Activated CD8-positive, alpha-beta memory T cell treated with anti-CD3 and anti-CD28 coated beads, Interleukin-2, amount 10 ng/mL, durations not matched to agents 7 days and 5 days (primary cell): Measurements from ENCODE around the gene KIAA2012. TPM values are rescaled to one million over a fixed set of nuclear protein-coding genes. Genes with fewer than 3 reads are reported as not detected.

Experiments used
- ATAC-seq: fragments of 150-1000 bp; cut with Tn5 transposase; one replicate; pipeline ENCODE4 v1.10.0; 2021; ENCODE audit warnings: moderate library complexity
- CTCF ChIA-PET: fragments of 350-600 bp; sonication (Branson Sonifier 250); formaldehyde crosslinking; loops from one replicate; lab custom pipeline; 2021; ENCODE audit warnings: antibody characterized with exemption; lab: Charles Lee
- DNase-seq: peaks from one replicate; pipeline ENCODE4 v3.0.0-alpha.2; 2020
- H3K27ac Mint-ChIP-seq: one replicate; pipeline ENCODE4 v1.8.0; 2021; ENCODE audit warnings: mild to moderate bottlenecking, mixed read lengths
- H3K27me3 Mint-ChIP-seq: one replicate; pipeline ENCODE4 v1.8.0; 2021; ENCODE audit warnings: mixed read lengths
- H3K36me3 Mint-ChIP-seq: one replicate; pipeline ENCODE4 v1.8.0; 2021; ENCODE audit warnings: mild to moderate bottlenecking, mixed read lengths
- H3K4me1 Mint-ChIP-seq: one replicate; pipeline ENCODE4 v1.8.0; 2021; ENCODE audit warnings: mixed read lengths
- H3K4me3 Mint-ChIP-seq: one replicate; pipeline ENCODE4 v1.8.0; 2021; ENCODE audit warnings: mild to moderate bottlenecking, moderate library complexity, mixed read lengths
- H3K9me3 Mint-ChIP-seq: one replicate; pipeline ENCODE4 v1.8.0; 2022; ENCODE audit warnings: low read depth, mixed read lengths
- total RNA-seq, 2 experiments: library from RNA; stranded (reverse); gene quantifications; one replicate each; pipeline ENCODE4 v1.2.3, GENCODE V29; 2021

Gene KIAA2012
- total RNA-seq, 2 experiments from 2014 or later = 0.05 TPM; not detected in 1

DNA sequence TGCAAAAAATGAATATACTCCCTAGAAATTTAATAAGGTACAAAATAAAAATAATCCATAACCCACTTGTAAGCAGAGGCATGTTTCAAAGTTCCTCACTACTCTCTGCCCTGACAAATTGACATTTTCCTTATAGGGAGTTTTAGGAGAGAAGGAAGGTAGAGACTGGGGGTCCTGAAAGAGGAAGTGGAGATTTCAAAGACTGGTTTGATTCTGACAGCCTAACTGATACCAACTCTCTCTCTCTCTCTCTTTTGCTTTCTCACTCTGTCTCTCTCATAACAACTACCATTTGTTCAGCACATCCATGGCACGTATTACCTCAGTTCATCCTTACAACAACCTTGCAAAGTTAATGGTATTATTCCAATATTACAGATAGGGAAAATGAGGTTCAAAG is 20.8 kb upstream of the KIAA2012 start:
- Mint-ChIP-seq H3K27me3 (peaks cover 46% of the 10 kb centered on the region), H3K27ac (no peak overlapping the region), H3K4me1 (no peaks in the 10 kb centered on the region), H3K4me3 (no peak overlapping the region), H3K36me3 (no peaks in the 10 kb centered on the region), H3K9me3 (no peaks in the 10 kb centered on the region)
- CTCF ChIA-PET = no interaction called here
- DNase-seq (no peak), ATAC-seq (no peak)

DNA sequence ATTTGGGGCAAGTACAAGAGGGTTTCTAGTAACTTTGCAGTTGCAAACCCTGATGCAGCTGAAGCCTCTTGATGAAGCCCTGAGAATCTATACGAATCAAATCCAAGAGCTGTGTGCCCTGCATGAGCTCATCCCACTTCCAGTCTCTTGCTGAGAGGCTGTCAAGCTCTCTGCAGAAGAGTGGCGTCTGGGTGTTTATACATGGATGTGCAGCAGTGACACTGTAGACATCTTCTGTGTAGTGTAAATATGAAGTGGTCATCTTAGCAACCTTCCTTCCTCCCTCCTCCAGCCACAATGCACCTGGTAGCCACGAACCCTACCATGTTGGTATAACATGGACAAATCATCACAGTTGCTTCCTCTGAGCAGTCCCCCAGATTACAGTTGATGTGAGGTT is 18.4 kb upstream of the KIAA2012 start:
- Mint-ChIP-seq H3K4me1 (no peaks in the 10 kb centered on the region), H3K36me3 (no peaks in the 10 kb centered on the region), H3K4me3 (no peak overlapping the region), H3K9me3 (no peaks in the 10 kb centered on the region), H3K27me3 (peaks cover 53% of the 10 kb centered on the region), H3K27ac (no peak overlapping the region)
- ATAC-seq (no peak), DNase-seq (no peak)
- CTCF ChIA-PET = interaction anchor here (1.3 kb wide), 1 partner anchor 194 kb away, joined by 3 read pairs; no protein-coding TSS in a partner anchor

DNA sequence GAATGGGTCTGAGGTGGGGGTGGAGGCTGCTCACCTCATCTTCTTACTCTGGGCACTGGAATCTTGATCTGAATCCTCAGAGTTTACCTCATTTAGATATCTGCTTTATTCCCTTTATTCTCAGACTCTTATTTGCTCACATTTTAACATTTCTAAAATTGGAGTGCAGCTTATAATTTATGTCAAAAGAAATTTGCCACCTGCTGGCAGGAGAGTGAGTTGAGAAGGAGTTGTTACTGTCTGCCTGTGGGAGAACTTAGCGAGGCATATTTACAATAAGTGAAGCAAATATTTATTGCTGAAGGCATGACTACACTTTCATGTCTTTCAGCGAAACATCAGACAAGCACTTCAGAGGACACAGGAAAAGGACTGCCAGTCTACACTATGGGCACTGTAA is 16.4 kb upstream of the KIAA2012 start:
- CTCF ChIA-PET = no interaction called here
- ATAC-seq (no peak), DNase-seq (no peak)
- H3K27ac Mint-ChIP-seq = no peak overlapping the region
- peaks cover 46% of the 10 kb centered on the region for H3K27me3 Mint-ChIP-seq
- H3K9me3 Mint-ChIP-seq = no peaks in the 10 kb centered on the region
- no peaks in the 10 kb centered on the region for H3K36me3 Mint-ChIP-seq
- no peaks in the 10 kb centered on the region for H3K4me1 Mint-ChIP-seq
- no peak overlapping the region for H3K4me3 Mint-ChIP-seq

DNA sequence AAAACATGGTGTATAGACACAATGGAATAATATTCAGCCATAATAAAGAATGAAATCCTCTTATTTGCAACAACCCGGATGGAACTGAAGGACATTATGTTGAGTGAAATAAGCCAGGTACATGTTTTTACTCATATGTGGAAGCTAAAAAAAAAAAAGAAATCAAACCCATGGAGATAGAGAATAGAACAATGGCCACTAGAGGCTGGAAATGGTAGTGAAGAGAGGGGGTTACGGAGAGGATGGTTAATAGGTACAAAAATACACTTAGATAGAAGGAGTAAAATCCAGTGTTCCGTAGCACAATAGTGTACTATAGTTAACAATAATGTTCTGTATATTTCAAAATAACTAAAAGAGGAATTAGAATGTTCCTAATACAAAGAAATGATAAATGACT is 12.8 kb upstream of the KIAA2012 start:
- DNase-seq = no peak

DNA sequence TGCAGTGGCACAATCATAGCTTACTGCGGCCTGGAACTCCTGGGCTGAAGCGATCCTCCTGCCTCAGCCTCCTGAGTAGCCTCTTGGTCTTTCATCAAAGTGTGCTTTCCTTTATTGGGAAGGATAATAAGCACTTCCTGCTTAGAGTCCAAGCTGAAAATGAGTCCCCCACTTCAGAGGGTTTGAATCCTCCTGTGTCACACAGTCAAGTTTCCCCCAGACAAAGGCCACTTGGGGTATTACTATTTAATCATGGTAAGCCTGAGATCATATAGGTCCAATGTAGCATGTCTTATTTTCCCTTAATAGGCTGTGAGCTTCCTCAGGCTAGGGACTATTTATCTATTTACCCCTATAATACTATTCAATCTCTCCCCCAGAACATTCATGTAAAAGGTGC is 11.4 kb upstream of the KIAA2012 start:
- ATAC-seq (no peak), DNase-seq (no peak)
- no peaks in the 10 kb centered on the region for H3K4me1 Mint-ChIP-seq
- CTCF ChIA-PET = no interaction called here
- H3K27me3 Mint-ChIP-seq = peaks cover 24% of the 10 kb centered on the region
- no peak overlapping the region for H3K4me3 Mint-ChIP-seq
- no peak overlapping the region for H3K27ac Mint-ChIP-seq
- H3K36me3 Mint-ChIP-seq = no peaks in the 10 kb centered on the region
- no peaks in the 10 kb centered on the region for H3K9me3 Mint-ChIP-seq

More for the DNA sequence above, 12.8 kb upstream of the KIAA2012 start:
- H3K27ac Mint-ChIP-seq = no peak overlapping the region
- H3K27me3 Mint-ChIP-seq = peaks cover 34% of the 10 kb centered on the region
- H3K4me1 Mint-ChIP-seq = no peaks in the 10 kb centered on the region
- no peaks in the 10 kb centered on the region for H3K36me3 Mint-ChIP-seq
- no peak overlapping the region for H3K4me3 Mint-ChIP-seq
- ATAC-seq = no peak
- CTCF ChIA-PET = interaction anchor here (1.3 kb wide), 1 partner anchor 12 kb away, joined by 3 read pairs; no protein-coding TSS in a partner anchor
- no peaks in the 10 kb centered on the region for H3K9me3 Mint-ChIP-seq

DNA sequence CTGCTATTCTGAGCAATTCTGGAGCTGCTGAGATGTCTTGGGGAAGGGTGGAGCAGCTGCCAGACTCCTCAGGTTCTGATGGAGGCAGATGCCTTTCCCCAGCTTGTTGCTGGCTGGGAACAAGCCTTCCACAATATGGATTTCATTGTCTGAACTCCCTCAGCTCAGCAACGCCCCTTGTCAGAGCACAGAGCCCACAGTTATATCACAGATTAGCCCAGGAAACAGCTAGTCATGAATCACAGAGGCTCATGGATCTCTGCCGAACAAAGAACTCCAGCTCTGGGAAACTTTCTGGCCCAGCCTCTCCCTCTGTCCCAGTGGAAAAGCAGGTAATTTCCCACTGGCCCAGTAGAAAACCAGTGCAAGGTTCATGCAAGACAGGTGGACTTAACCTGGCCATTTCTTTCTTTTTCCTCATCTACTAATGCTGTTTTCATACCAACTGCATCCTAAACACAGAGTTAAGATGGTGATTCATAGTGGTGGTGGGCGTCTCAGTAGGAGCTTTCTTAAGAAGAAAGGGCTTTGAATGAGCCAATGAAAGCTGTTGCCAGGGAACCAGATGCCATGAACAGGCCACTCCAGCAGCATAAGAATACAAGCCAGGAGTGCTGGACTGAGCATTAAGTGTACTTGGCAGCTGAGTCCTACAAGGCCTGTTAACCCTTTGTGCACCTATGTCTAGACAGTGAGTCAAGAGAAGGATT is 8.7 kb upstream of the KIAA2012 start:
- Mint-ChIP-seq H3K9me3 (no peaks in the 10 kb centered on the region), H3K27me3 (peaks cover 8% of the 10 kb centered on the region), H3K27ac (no peak overlapping the region), H3K4me3 (no peak overlapping the region), H3K4me1 (no peaks in the 10 kb centered on the region), H3K36me3 (no peaks in the 10 kb centered on the region)
- CTCF ChIA-PET = no interaction called here
- ATAC-seq = no peak
- DNase-seq = no peak

DNA sequence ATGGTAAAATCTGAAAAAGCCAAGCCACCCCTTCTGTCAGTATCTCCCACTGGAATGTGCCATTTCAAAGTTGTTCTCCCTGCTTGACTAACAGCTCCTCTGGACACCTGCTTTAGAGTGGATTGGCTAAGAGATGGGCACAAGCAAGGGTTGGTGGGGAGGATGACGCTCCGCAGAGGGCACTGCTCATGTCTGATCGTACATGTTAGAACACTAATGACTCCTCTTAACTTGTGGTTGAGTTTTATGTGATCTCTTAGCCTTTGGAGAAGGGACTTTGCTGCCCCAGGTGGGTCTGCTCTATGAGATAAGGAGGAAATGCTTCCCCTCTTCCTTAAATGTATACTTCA is 8.2 kb upstream of the KIAA2012 start:
- no peak for DNase-seq
- CTCF ChIA-PET = no interaction called here
- Mint-ChIP-seq H3K9me3 (no peaks in the 10 kb centered on the region), H3K27me3 (peaks cover 3% of the 10 kb centered on the region), H3K27ac (no peak overlapping the region), H3K4me3 (no peak overlapping the region), H3K4me1 (no peaks in the 10 kb centered on the region), H3K36me3 (no peaks in the 10 kb centered on the region)
- ATAC-seq = no peak

DNA sequence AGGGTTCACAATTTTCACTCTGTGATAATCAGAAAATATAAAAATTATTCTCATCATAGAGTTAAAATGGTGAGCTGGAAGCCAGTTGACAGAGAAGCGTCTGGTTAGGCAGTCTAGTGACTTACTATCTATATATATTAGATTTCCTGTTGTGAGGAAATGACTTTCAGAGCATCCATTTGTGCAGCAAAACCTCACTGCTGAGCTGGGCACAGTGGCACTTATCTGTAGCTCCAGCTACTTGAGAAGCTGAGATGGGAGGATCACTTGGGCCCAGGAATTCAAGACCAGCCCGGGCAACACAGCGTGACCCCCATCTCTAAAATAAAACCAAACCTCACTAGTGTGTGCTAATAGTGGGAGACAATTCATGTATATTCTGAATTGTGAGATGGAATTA is 7.2 kb upstream of the KIAA2012 start:
- Mint-ChIP-seq H3K27ac (no peak overlapping the region), H3K4me1 (peaks cover under 1% of the 10 kb centered on the region), H3K27me3 (peaks cover 2% of the 10 kb centered on the region), H3K36me3 (no peaks in the 10 kb centered on the region), H3K4me3 (no peak overlapping the region), H3K9me3 (no peaks in the 10 kb centered on the region)
- CTCF ChIA-PET = no interaction called here
- DNase-seq (no peak), ATAC-seq (no peak)

DNA sequence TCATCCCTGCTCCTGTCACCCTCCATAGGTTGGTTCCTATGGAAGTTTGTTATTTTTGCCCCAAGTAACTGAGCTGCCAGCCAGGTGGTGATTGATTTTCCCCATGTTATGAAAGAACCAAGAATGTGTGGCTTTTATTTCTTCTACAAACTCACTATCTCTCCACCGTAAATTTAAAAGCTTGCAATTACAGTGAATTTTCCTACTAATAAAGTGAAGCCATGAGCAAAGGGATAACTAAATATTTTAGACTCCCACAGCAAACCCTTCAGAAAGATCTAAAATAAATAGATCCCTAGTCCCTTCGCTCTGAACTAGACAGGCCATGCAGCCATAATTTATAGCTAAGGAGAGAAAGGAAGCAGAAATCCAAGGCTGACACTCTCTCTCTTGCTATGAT is 6.2 kb upstream of the KIAA2012 start:
- ATAC-seq = no peak
- no peak for DNase-seq
- H3K36me3 Mint-ChIP-seq = no peaks in the 10 kb centered on the region
- peaks cover 4% of the 10 kb centered on the region for H3K4me1 Mint-ChIP-seq
- peaks cover 2% of the 10 kb centered on the region for H3K27me3 Mint-ChIP-seq
- CTCF ChIA-PET = no interaction called here
- H3K9me3 Mint-ChIP-seq = no peaks in the 10 kb centered on the region
- H3K4me3 Mint-ChIP-seq = no peak overlapping the region
- no peak overlapping the region for H3K27ac Mint-ChIP-seq

DNA sequence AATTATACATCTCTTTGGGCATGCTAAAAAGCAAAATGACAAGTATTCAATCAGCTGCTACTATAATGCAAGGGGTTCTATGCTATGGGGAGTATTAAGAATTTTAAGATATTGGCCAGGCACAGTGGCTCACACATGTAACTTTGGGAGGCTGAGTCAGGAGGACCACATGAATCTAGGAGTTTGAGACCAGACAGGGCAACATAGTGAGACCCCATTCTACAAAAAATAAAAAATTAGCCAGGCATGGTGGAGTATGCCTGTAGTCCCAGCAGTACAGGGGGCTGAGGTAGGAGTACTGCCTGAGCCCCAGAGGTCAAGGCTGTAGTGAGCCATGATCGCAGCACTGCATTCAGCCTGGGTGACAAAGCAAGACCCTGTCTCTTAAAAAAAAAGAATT is 5.5 kb upstream of the KIAA2012 start:
- Mint-ChIP-seq H3K9me3 (no peaks in the 10 kb centered on the region), H3K27me3 (peaks cover 2% of the 10 kb centered on the region), H3K4me1 (peaks cover 4% of the 10 kb centered on the region), H3K4me3 (no peak overlapping the region), H3K36me3 (no peaks in the 10 kb centered on the region), H3K27ac (no peak overlapping the region)
- no peak for ATAC-seq
- CTCF ChIA-PET = no interaction called here
- no peak for DNase-seq

DNA sequence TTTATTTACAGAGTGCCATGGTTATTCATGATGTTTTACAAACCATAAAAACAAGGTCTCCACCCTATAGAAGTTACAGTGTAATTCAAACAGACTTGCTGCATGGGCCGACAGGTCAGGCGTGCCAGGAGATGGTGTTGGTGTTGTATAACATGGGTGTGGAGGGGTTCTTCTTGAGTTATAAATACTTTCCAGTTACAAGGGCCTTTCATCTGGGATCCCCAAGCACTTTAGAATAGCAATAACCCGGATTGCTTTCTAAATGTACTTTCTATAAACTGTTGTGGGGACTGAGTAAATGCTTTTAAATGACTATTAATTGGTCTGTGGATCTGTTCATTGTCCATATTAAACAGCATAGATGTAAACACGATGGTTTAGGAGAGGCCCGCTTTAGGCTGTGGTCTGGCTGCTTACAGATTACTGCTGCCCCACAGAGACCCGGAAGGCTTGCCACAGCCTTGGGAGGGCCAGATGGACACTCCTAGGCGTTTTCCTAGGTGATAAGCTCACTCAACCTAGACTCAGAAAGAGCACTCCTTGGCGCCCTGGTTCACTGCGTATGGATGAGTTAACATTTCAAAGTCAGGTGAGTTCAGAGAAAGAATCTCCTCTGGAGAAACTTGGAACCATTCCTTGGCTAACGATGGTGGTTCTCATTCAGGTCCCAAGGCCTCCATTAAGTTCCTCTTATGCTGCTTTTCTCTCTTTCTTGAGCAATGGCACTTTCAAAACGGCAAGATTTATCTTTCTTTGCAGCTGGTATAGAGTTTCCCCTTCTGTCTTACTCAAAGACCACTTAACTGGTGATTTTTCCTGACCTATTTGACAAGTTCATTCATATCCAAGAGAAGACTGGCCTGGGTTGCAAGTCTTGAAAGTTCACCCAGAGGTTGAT is 3.6 kb upstream of the KIAA2012 start:
- no peak for DNase-seq
- H3K9me3 Mint-ChIP-seq = no peaks in the 10 kb centered on the region
- H3K36me3 Mint-ChIP-seq = no peaks in the 10 kb centered on the region
- CTCF ChIA-PET = no interaction called here
- ATAC-seq = no peak
- H3K4me1 Mint-ChIP-seq = peaks cover 4% of the 10 kb centered on the region
- H3K27me3 Mint-ChIP-seq = no peaks in the 10 kb centered on the region
- no peak overlapping the region for H3K4me3 Mint-ChIP-seq
- H3K27ac Mint-ChIP-seq = no peak overlapping the region

DNA sequence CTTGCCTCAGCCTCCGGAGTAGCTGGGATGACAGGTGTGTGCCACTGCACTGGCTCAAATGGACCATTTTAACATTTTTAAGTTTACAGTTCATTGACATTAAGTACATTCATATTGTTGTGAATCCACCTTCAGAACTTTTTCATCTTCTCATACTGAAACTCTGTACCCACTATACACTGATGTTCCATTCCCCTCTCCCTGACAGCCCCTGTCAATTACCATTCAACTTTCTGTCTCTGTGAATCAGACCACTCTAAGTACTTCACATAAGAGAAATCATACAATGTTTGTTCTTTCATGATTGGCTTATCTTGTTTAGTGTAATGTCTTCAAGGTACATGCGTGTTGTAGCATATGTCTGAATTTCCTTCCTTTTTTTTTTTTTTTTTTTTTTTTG is 1.9 kb upstream of the KIAA2012 start:
- Mint-ChIP-seq H3K27me3 (no peaks in the 10 kb centered on the region), H3K9me3 (no peaks in the 10 kb centered on the region), H3K36me3 (no peaks in the 10 kb centered on the region), H3K4me3 (no peak overlapping the region), H3K27ac (no peak overlapping the region), H3K4me1 (peaks cover 4% of the 10 kb centered on the region)
- CTCF ChIA-PET = no interaction called here
- no peak for DNase-seq
- no peak for ATAC-seq

DNA sequence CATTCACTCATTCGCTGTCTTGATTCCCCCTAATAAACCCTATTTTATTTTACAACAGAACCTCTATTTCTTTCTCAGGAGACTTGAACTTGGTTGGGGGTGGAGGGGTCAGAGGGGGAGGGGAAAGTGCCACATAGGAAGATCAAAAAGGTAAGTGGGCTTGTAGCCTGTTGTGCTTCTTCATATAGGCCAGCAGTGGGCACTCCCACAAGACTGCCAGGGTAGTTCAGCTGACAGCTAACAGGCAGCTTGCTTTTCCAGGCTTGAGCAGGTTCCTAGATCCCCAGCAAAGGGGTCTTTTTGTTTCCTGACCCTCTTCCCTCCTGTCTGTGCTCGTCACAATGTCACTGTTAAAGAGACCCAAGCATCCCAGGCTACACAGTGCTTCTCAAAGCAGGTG is 829 bp upstream of the KIAA2012 start:
- H3K4me3 Mint-ChIP-seq = no peak overlapping the region
- no peak overlapping the region for H3K27ac Mint-ChIP-seq
- no peaks in the 10 kb centered on the region for H3K36me3 Mint-ChIP-seq
- ATAC-seq (no peak), DNase-seq (no peak)
- H3K27me3 Mint-ChIP-seq = peaks cover 4% of the 10 kb centered on the region
- CTCF ChIA-PET = interaction anchor here (1.3 kb wide), 1 partner anchor 12 kb away, joined by 3 read pairs; no protein-coding TSS in a partner anchor
- no peaks in the 10 kb centered on the region for H3K9me3 Mint-ChIP-seq
- H3K4me1 Mint-ChIP-seq = peaks cover 4% of the 10 kb centered on the region

DNA sequence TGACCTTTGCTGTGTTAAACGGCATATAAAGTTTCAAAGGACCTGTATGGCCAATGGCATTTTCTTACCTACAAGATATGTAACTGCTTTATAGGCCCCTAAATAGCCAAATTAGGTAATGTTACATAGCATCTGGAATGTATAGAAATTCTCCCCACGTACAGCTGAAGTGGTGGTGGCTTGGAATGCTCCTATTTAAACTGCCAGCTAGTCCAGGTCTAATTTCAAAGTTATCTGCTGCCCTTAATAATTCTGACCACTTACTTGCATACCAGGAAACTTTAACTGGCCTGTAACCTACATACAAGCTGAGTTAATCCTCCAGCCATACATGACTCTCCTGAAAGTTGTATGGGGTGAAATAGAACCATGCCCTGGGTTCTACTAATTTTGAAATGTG is 1.3 kb downstream of the KIAA2012 start:
- DNase-seq (no peak), ATAC-seq (no peak)
- Mint-ChIP-seq H3K36me3 (no peaks in the 10 kb centered on the region), H3K27ac (no peak overlapping the region), H3K4me3 (no peak overlapping the region), H3K9me3 (no peaks in the 10 kb centered on the region), H3K4me1 (peaks cover 4% of the 10 kb centered on the region), H3K27me3 (peaks cover 4% of the 10 kb centered on the region)
- CTCF ChIA-PET = no interaction called here
